Endodermal cell (in vitro differentiated cells): ENCODE data around the gene SIPA1L2. TPM values are rescaled to one million over a fixed set of nuclear protein-coding genes. Genes with fewer than 3 reads are reported as not detected.
"Not testable (repeated sequence)": the region's sequence is repeated elsewhere in the genome, so short reads cannot be mapped to it uniquely, and the experiment has no call there.

Source experiments
- DNase-seq: peaks from one replicate; pipeline ENCODE4 v3.0.0-alpha.2; 2017
- H3K27ac ChIP-seq: 2 replicates; pipeline ENCODE4 v1.5.1; 2013; ENCODE audit warnings: mild to moderate bottlenecking, low read depth, low read length, moderate library complexity
- H3K27me3 ChIP-seq: 2 replicates; pipeline ENCODE4 v1.6.1; 2013; ENCODE audit warnings: mild to moderate bottlenecking, low read length, moderate library complexity; ENCODE audit not compliant: insufficient read depth, control insufficient read depth, poor library complexity, severe bottlenecking
- H3K36me3 ChIP-seq: 2 replicates; pipeline ENCODE4 v1.7.0; 2013; ENCODE audit warnings: mild to moderate bottlenecking, low read length, moderate library complexity; ENCODE audit not compliant: control insufficient read depth, insufficient read depth
- H3K4me1 ChIP-seq: one replicate; pipeline ENCODE4 v1.7.0; 2013; ENCODE audit warnings: low read length; ENCODE audit not compliant: control insufficient read depth, insufficient read depth
- H3K4me3 ChIP-seq: 2 replicates; pipeline ENCODE4 v1.5.1; 2013; ENCODE audit warnings: mild to moderate bottlenecking, low read length, moderate library complexity
- H3K9ac ChIP-seq: 2 replicates; pipeline ENCODE4 v1.6.1; 2013; ENCODE audit warnings: mild to moderate bottlenecking, low read length, moderate library complexity; ENCODE audit not compliant: poor library complexity, severe bottlenecking; ENCODE audit errors: extremely low read depth
- H3K9me3 ChIP-seq: 2 replicates; pipeline ENCODE4 v1.6.1; 2013; ENCODE audit warnings: mild to moderate bottlenecking, low read length, moderate library complexity; ENCODE audit not compliant: control insufficient read depth
- H3K27ac Mint-ChIP-seq: 2 replicates; pipeline ENCODE4 v1.8.0; 2020; ENCODE audit warnings: mixed read lengths
- H3K27me3 Mint-ChIP-seq: 2 replicates; pipeline ENCODE4 v1.8.0; 2021; ENCODE audit warnings: mild to moderate bottlenecking, mixed read lengths; ENCODE audit not compliant: insufficient read depth
- H3K36me3 Mint-ChIP-seq: 2 replicates; pipeline ENCODE4 v1.8.0; 2020; ENCODE audit warnings: low read depth, mixed read lengths
- H3K4me1 Mint-ChIP-seq: 2 replicates; pipeline ENCODE4 v1.8.0; 2020; ENCODE audit warnings: mixed read lengths
- H3K4me3 Mint-ChIP-seq: 2 replicates; pipeline ENCODE4 v1.8.0; 2020; ENCODE audit warnings: mild to moderate bottlenecking, moderate library complexity, mixed read lengths
- H3K9me3 Mint-ChIP-seq: 2 replicates; pipeline ENCODE4 v1.8.0; 2020; ENCODE audit warnings: mild to moderate bottlenecking, mixed read lengths
- CTCF ChIP-seq: fragments of 200-600 bp; sonication (generic); conservative IDR thresholded peaks from 2 replicates; pipeline ENCODE4 v1.5.0; 2021; ENCODE audit warnings: antibody characterized with exemption, mild to moderate bottlenecking
- WGBS, 2 experiments: methylation state at CpG; one replicate each; pipeline versions ENCODE4 v1.1.5 to v1.1.7; 2013; ENCODE audit warnings: missing lambda C conversion rate in 2 of 2, mixed read lengths in 1 of 2; ENCODE audit not compliant: insufficient coverage in 1 of 2, insufficient read length in 1 of 2; 5-methylcytosine and 5-hydroxymethylcytosine counted together
- total RNA-seq, 2 donors: library from RNA; stranded (reverse); fragmentation: NEBNext Ultra II Directional in 1 of 2; extraction: Animal tissue kit (Norgen Biotek cat#: 25700) in 1 of 2; gene quantifications; 2 replicates in 1 of 2; 3 replicates in 1 of 2; pipeline ENCODE4 v1.2.1, GENCODE V29; 2021

The SIPA1L2 gene
- total RNA-seq, 2 donors from 2014 or later: 34.7 to 41.5 TPM

DNA sequence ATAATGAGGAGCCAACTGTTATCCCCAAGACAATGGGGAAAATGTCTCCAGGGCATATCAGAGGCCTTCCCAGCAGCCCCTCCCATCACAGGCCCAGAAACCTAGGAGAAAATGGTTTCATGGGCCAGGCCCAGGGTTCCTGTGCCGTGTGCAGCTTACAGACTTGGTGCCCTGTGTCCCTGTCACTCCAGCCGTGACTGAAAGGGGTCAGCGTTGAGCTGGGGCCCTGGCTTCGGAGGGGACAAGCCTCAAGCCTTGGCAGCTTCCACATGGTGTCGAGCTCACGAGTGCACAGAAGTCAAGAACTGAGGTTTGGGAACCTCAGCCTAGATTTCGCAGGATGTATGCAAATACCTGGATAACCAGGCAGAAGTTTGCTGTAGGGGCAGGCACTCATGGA, 18.1 kb downstream of the SIPA1L2 start:
- H3K4me3 Mint-ChIP-seq: no peak overlapping the region
- no peaks in the 10 kb centered on the region for H3K27me3 ChIP-seq
- peaks cover 23% of the 10 kb centered on the region for H3K4me1 ChIP-seq
- no peak overlapping the region for H3K27ac ChIP-seq
- no peaks in the 10 kb centered on the region for H3K27me3 Mint-ChIP-seq
- H3K36me3 Mint-ChIP-seq: peaks cover 13% of the 10 kb centered on the region
- H3K9me3 ChIP-seq: no peaks in the 10 kb centered on the region
- H3K9me3 Mint-ChIP-seq: no peaks in the 10 kb centered on the region
- peaks cover 53% of the 10 kb centered on the region for H3K4me1 Mint-ChIP-seq
- WGBS, 2 experiments: 90 to 95% methylated on average over 7 of the region's 7 CpGs
- TF ChIP-seq CTCF: peak; percentile 67
- peak; percentile 84 for DNase-seq
- H3K27ac Mint-ChIP-seq: no peak overlapping the region
- H3K4me3 ChIP-seq: no peak overlapping the region
- H3K9ac ChIP-seq: no peak overlapping the region
- peaks cover 22% of the 10 kb centered on the region for H3K36me3 ChIP-seq

DNA sequence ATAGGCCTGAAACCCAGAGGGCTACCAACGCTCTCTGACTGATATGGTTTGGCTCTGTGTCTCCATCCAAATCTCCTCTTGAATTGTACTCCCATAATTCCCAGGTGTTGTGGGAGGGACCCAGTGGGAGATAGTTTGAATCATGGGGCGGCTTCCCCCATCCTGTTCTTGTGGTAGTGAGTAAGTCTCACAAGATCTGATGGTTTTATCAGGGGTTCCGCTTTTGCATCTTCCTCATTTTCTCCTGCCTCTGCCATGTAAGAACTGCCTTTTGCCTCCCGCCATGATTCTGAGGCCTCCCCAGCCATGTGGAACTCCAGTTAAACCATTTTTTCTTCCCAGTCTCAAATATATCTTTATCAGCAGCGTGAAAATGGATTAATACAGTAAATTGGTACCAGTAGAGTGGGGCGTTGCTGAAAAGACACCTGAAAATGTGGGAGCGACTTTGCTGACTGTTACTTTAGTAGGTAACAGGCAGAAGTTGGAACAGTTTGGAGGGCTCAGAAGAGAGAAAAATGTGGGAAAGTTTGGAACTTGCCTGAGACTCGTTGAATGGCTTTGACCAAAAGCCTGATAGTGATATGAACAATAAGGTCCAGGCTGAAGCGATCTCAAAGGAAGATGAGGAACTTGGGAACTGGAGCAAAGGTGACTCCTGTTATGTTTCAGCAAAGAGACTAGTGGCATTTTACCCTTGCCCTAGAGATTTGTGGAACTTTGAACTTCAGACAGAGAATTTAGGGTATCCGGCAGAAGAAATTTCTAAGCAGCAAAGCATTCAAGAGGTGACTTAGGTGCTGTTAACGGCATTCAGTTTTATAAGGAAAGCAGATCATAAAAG, 18.8 kb downstream of the SIPA1L2 start:
- Mint-ChIP-seq H3K4me1 (peaks cover 47% of the 10 kb centered on the region), H3K36me3 (peaks cover 13% of the 10 kb centered on the region)
- H3K27me3 Mint-ChIP-seq, H3K9me3 ChIP-seq, H3K27ac Mint-ChIP-seq, H3K4me3 Mint-ChIP-seq, H3K9ac ChIP-seq, H3K9me3 Mint-ChIP-seq, DNase-seq, H3K27ac ChIP-seq, H3K27me3 ChIP-seq, H3K4me3 ChIP-seq: not testable (repeated sequence)
- H3K36me3 ChIP-seq: peaks cover 23% of the 10 kb centered on the region
- H3K4me1 ChIP-seq: peaks cover 23% of the 10 kb centered on the region
- WGBS, 2 experiments: 86 to 95% methylated on average over 7 to 11 of the region's 11 CpGs

GRCh38 chr1:232610192-232610901, 19.6 kb downstream of the SIPA1L2 start:
- no peak for TF ChIP-seq CTCF
- Mint-ChIP-seq H3K4me1 (peaks cover 40% of the 10 kb centered on the region), H3K36me3 (peaks cover 15% of the 10 kb centered on the region), H3K4me3 (no peak overlapping the region), H3K27me3 (no peaks in the 10 kb centered on the region), H3K27ac (no peak overlapping the region), H3K9me3 (no peaks in the 10 kb centered on the region)
- Histone ChIP-seq H3K4me3 (no peak overlapping the region), H3K4me1 (peaks cover 20% of the 10 kb centered on the region), H3K9ac (no peak overlapping the region), H3K36me3 (peaks cover 29% of the 10 kb centered on the region), H3K27ac (no peak overlapping the region), H3K27me3 (no peaks in the 10 kb centered on the region), H3K9me3 (no peaks in the 10 kb centered on the region)
- 95 to 100% methylated on average over 1 to 5 of the region's 6 CpGs for WGBS, 2 experiments
- no peak for DNase-seq
